ENCODE measurements around the gene EIF4G2. TPM values are rescaled to one million over a fixed set of nuclear protein-coding genes. Genes with fewer than 3 reads are reported as not detected.

The EIF4G2 gene
- total RNA-seq, 6 experiments from 2014 or later: 229 to 373 (median 302) TPM

- intact Hi-C loops (cut with DNase I): no loop called here
- TF ChIP-seq CTCF (IDR thresholded peaks at IDR 0.05) (no peak), POLR2A (IDR thresholded peaks at IDR 0.05) (no peak)
- ATAC-seq (no peak), DNase-seq (no peak)
- Histone ChIP-seq H3K4me3 (no peak overlapping the region), H3K27me3 (no peaks in the 10 kb centered on the region), H3K4me1 (no peaks in the 10 kb centered on the region), H3K36me3 (no peaks in the 10 kb centered on the region), H3K27ac (no peak overlapping the region), H3K9me3 (no peaks in the 10 kb centered on the region)
- WGBS (ENCODE audit: insufficient coverage, low coverage, low lambda C conversion rate, missing lambda C conversion rate): 79% methylated on average over 1 of the region's 1 CpG
These were observed 9.9 kb upstream of the EIF4G2 start for GRCh38 chr11:10818594-10818993.

DNA sequence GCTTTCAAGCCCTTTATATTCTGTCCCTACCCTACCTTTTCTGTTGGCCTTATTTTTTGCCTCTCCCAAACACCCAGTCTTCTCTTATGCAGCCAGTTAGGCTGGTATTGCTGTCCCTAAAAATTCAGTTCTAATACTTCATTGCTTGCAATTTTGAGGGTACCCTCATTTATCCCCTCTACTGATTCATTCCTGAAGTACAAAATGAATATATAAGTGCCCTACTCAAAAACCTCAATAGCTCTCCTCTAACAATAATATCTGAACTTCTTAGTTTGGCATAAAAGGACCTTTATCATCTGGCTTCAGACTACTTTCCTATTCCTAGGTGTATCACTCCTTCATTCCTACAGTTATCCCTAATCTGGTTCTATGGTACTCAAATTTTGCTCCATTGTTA lies 5.2 kb upstream of the EIF4G2 start:
- DNase-seq: no peak
- peaks cover 0 to 6% (median 0%) of the 10 kb centered on the region in 4 donors for H3K4me1 ChIP-seq
- H3K9me3 ChIP-seq: no peaks in the 10 kb centered on the region
- intact Hi-C loops (cut with DNase I): no loop called here
- no peak for TF ChIP-seq POLR2A (IDR thresholded peaks at IDR 0.05)
- no peak for TF ChIP-seq CTCF (IDR thresholded peaks at IDR 0.05)
- H3K36me3 ChIP-seq: no peaks in the 10 kb centered on the region
- ATAC-seq: no peak
- H3K27me3 ChIP-seq: no peaks in the 10 kb centered on the region
- no peak overlapping the region for H3K27ac ChIP-seq
- H3K4me3 ChIP-seq: no peak overlapping the region

- DNase-seq: peak in 2 of 3 donors; percentile 49 to 71
These were observed 841 bp upstream of the EIF4G2 start for GRCh38 chr11:10809373-10810160.

GRCh38 chr11:10808235-10808552 lies 532 bp downstream of the EIF4G2 start:
- DNase-seq: no peak
- H3K27me3 ChIP-seq: no peaks in the 10 kb centered on the region
- intact Hi-C loops (cut with DNase I): no loop called here
- H3K4me1 ChIP-seq: peaks cover 0 to 23% (median 10%) of the 10 kb centered on the region in 4 donors
- WGBS (ENCODE audit: insufficient coverage, low coverage, low lambda C conversion rate, missing lambda C conversion rate): 1% methylated on average over 14 of the region's 36 CpGs
- H3K36me3 ChIP-seq: peaks cover 13 to 38% (median 33%) of the 10 kb centered on the region in 4 donors
- peak; percentile 9 to 26 (median 17) for ATAC-seq
- peak overlapping the region; percentile 95 to 99 (median 97) for H3K27ac ChIP-seq
- no peak for TF ChIP-seq CTCF (IDR thresholded peaks at IDR 0.05)
- TF ChIP-seq POLR2A (IDR thresholded peaks at IDR 0.05): no peak
- H3K4me3 ChIP-seq: peak overlapping the region; percentile 83 to 98 (median 85)
- H3K9me3 ChIP-seq: no peaks in the 10 kb centered on the region

More at GRCh38 chr11:10809373-10810160, 841 bp upstream of the EIF4G2 start:
- ATAC-seq: peak; percentile 20 to 45 (median 24)
- peaks cover 10 to 24% (median 20%) of the 10 kb centered on the region in 4 donors for H3K36me3 ChIP-seq
- intact Hi-C loops (cut with DNase I): no loop called here
- WGBS (ENCODE audit: insufficient coverage, low coverage, low lambda C conversion rate, missing lambda C conversion rate): 3% methylated on average over 20 of the region's 29 CpGs
- peak overlapping the region; percentile 95 to 99 (median 97) for H3K27ac ChIP-seq
- TF ChIP-seq POLR2A (IDR thresholded peaks at IDR 0.05) (no peak), CTCF (IDR thresholded peaks at IDR 0.05) (no peak)
- peaks cover 0 to 23% (median 10%) of the 10 kb centered on the region in 4 donors for H3K4me1 ChIP-seq
- H3K4me3 ChIP-seq: peak overlapping the region; percentile 57 to 98 (median 83)
- H3K27me3 ChIP-seq: no peaks in the 10 kb centered on the region
- no peaks in the 10 kb centered on the region for H3K9me3 ChIP-seq

All from right lobe of liver (tissue), 6 donors.